GM10248 (cell line): Measurements from ENCODE around the gene IGFBP1.

ENCODE experiments used
- CTCF ChIA-PET: fragments of 300-600 bp; sonication (Branson Sonifier 250); formaldehyde crosslinking; extraction: SDS; loops from one replicate; lab custom pipeline; 2021; ENCODE audit warnings: antibody characterized with exemption; lab: Yijun Ruan, JAX
- POLR2A ChIA-PET: fragments of 350-650 bp; sonication (Branson Sonifier 250); formaldehyde crosslinking; extraction: SDS; loops from one replicate; lab custom pipeline; 2020; ENCODE audit warnings: antibody characterized with exemption; lab: Yijun Ruan, JAX
- DNase-seq: peaks from one replicate; pipeline ENCODE4 v3.0.0; 2012; ENCODE audit errors: extremely low spot score
- TF ChIP-seq, protein P1 (sequence below): IDR thresholded peaks from 2 replicates; pipeline ENCODE4 v1.5.1; 2012; ENCODE audit warnings: mild to moderate bottlenecking, low read depth; ENCODE audit errors: extremely low read depth, missing control alignments, control extremely low read depth

Gene IGFBP1

DNA sequence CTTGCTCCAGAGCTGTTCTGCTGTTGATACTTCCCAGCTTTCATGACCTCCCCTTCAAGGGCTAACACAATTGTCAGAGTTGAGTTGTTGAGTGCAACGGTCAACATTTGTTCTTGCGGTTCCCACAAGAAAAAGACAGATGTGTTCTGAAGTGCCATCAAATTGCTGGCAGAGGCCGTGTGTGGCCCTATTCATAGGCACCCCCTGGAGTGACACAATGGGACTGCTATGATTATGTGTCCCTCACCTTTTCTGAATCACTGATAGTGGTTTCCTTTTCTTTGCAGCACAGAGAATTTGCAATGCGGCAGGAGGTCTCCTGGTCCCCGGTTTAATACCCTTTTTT, 5.8 kb upstream of the IGFBP1 start:
- DNase-seq = no peak
- ChIA-PET POLR2A (no interaction called here), CTCF (no interaction called here)
- TF ChIP-seq, protein P1, sequence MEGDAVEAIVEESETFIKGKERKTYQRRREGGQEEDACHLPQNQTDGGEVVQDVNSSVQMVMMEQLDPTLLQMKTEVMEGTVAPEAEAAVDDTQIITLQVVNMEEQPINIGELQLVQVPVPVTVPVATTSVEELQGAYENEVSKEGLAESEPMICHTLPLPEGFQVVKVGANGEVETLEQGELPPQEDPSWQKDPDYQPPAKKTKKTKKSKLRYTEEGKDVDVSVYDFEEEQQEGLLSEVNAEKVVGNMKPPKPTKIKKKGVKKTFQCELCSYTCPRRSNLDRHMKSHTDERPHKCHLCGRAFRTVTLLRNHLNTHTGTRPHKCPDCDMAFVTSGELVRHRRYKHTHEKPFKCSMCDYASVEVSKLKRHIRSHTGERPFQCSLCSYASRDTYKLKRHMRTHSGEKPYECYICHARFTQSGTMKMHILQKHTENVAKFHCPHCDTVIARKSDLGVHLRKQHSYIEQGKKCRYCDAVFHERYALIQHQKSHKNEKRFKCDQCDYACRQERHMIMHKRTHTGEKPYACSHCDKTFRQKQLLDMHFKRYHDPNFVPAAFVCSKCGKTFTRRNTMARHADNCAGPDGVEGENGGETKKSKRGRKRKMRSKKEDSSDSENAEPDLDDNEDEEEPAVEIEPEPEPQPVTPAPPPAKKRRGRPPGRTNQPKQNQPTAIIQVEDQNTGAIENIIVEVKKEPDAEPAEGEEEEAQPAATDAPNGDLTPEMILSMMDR = no peak

DNA sequence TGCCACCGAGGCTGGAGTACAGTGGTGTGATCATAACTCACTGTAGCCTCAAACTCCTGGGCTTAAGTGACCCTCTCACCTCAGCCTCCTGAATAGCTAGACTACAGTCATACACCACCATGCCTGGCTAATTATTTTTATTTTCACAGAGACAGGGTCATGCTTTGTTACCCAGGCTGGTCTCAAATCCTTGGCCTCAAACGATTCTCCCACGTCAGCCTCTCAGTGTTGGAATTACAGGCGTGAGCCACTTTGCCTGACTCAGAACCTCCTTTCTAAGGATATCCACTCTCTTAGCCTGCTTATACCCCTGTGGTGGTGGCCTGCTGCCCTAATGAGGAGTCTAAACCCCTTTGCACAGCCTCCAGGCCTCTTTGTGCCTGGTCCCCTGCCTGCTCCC, 4.2 kb upstream of the IGFBP1 start:
- ChIA-PET CTCF (interaction anchor here (1.3 kb wide), 1 partner anchor 12 kb away, joined by 5 read pairs; the partner anchor contains the start of gene CCDC201), POLR2A (no interaction called here)
- no peak for DNase-seq
- TF ChIP-seq, protein P1 = no peak

DNA sequence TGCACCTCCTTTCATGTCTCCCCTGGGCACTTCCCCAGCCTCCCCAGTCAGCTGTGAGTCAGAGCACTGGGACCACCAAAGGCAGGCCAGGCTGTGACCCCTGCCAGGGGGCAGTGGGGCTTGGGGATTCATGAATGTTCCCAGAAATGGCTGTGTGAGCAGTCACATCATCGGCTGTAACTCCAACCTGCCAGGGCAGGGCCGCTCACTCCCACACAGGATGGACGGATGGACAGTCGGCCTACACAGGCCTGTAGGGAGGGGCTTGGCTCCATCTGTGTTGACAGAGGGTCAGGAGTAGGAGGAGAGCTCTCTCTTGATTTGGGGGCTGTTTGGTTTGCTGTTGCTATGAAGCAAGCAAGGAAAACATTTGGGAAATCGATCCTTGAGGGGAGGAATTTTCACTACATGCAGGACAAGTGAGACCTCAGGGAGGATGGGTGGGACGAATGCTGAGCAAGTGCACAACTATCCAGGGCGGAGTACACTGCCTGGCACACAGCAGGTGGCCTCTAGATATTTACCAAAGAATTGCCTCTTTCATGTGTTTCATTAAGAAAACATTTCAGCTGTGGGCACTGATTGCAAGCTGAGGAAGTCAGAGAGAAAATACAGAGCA, 2.9 kb upstream of the IGFBP1 start:
- POLR2A ChIA-PET = no interaction called here
- CTCF ChIA-PET = interaction anchor here (1.3 kb wide), 1 partner anchor 13 kb away, joined by 5 read pairs; the partner anchor contains the start of gene CCDC201
- DNase-seq = no peak
- TF ChIP-seq, protein P1 = no peak

DNA sequence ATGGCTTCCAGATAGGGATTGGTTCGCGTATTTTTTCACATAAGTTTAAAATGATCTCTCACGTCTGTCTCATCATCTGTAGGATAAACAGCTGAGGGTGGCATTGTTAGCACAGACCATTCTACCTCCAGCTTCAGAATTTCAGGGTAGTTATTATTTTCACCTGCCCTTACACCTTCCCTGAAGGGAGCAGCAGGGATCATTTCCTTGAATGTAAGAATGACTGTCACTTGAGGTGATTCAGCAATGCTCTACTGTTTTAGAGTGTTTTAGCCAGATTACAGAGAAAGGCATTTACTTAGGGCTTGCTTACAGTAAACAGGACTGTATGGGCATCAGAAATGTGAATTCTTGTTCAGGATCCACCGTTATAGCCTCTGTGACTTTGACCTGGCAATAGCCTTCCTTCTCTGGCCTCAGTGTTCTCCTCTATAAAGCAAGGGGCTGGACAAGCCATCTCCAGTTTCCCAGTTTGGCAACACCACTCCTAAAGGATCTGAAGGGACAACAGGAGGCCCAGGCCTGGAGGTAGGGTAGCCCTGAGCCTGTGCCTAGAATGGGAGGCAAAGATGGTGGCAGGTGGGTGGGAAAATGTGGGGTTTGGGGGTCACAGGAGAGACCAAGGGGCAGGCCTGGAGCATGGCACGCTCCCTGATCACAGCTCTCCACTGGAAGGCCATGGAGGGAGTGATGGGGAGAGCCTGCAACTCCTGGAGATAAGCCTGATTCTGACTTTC, 1.2 kb upstream of the IGFBP1 start:
- no peak for DNase-seq
- ChIA-PET CTCF (no interaction called here), POLR2A (no interaction called here)
- TF ChIP-seq, protein P1 = no peak

DNA sequence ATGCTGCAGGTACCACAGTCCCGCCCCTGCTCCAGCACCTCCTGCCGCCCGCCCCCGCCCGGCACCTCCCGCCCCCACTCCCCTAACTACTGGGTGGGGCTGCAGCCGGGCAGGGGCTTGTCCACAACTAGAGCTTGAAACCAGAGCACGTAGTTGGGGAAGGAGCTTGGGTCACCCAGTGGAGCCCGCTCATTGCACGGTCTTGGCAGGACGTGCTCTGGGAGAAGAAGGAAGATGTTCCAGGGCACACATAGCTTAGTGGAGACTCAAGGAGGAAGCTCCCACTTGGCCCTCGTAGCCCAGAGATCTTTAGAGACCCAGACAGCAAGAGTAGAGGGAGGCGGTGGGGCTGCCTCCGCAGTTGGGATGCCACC, 692 bp downstream of the IGFBP1 start:
- TF ChIP-seq, protein P1 = no peak
- DNase-seq = no peak
- POLR2A ChIA-PET = no interaction called here
- CTCF ChIA-PET = no interaction called here

DNA sequence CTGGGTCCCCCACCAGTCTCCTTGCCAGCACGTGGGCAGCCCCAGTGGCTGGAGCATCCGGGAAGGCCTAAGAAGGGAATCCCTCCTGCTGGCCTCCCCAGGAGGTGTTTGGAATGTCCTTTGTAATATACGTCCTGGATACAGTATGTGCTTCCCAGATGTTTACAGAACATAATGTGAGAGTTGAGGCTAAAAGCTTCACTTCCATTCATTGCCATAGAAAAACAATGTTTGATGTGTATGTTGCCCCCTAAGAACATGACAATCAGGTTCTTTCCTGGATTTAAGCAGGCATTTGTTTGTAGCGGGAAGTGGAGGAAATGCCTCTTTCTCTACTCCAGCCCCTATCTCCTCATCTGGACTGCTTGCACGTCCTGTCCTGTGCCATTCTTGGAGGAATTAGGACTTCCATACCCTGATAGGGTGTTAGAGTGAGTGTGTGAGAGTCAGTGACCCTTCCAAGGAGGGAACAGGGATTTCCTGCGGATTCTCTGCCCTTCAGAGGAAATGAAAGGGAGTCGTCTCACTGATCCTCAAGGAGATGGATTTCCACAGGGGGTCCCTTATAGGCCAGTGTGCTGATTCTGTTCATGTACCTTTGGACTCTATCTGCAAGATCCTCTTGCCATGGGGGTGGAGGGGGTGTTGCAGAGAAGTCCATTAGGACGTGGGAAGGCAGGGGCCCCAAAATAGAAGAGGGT, 1.2 kb downstream of the IGFBP1 start:
- POLR2A ChIA-PET = no interaction called here
- CTCF ChIA-PET = no interaction called here
- DNase-seq = no peak
- TF ChIP-seq, protein P1 = no peak
